A673 (cell line): ENCODE measurements around the gene MYO15B. TPM values are rescaled to one million over a fixed set of nuclear protein-coding genes. Genes with fewer than 3 reads are reported as not detected.

Source experiments
- BruUV-seq: library from RNA; stranded (reverse); fragments of 400-500 nt; replicated peaks from 2 replicates; lab custom pipeline; 2021; lab: Mats Ljungman, UMichigan
- CTCF ChIA-PET: fragments of 300-600 bp; sonication (Branson Sonifier 250); formaldehyde crosslinking; loops from one replicate; lab custom pipeline; 2022; ENCODE audit warnings: antibody characterized with exemption; lab: Charles Lee
- POLR2A ChIA-PET: fragments of 300-600 bp; sonication (Branson Sonifier 250); formaldehyde crosslinking; loops from one replicate; lab custom pipeline; 2022; ENCODE audit warnings: antibody characterized with exemption; ENCODE audit not compliant: low non-redundant PET; lab: Charles Lee
- DNase-seq: peaks from one replicate; pipeline ENCODE4 v3.0.0-alpha.2; 2015; ENCODE audit warnings: low spot score
- H3K27ac ChIP-seq: fragments of 200-600 bp; sonication (generic); 2 replicates; pipeline ENCODE4 v1.5.1; 2016; ENCODE audit warnings: mixed run types, low read depth, mild to moderate bottlenecking, mixed read lengths, antibody characterized with exemption, low read length; ENCODE audit not compliant: poor library complexity, severe bottlenecking
- H3K27me3 ChIP-seq: fragments of 200-600 bp; sonication (generic); replicated peaks from 2 replicates; pipeline ENCODE4 v1.6.1; 2017; ENCODE audit warnings: mixed run types, low read depth, mild to moderate bottlenecking, mixed read lengths, antibody characterized with exemption, low read length; ENCODE audit not compliant: insufficient read depth, poor library complexity
- H3K36me3 ChIP-seq: fragments of 200-600 bp; sonication (generic); 2 replicates; pipeline ENCODE4 v1.6.1; 2016; ENCODE audit warnings: mixed run types, mild to moderate bottlenecking, mixed read lengths, antibody characterized with exemption, low read length; ENCODE audit not compliant: insufficient read depth, poor library complexity, severe bottlenecking
- H3K4me1 ChIP-seq: fragments of 200-600 bp; sonication (generic); 2 replicates; pipeline ENCODE4 v1.6.1; 2017; ENCODE audit warnings: mixed run types, mild to moderate bottlenecking, mixed read lengths, antibody characterized with exemption, low read length; ENCODE audit not compliant: insufficient read depth, poor library complexity, severe bottlenecking
- H3K4me3 ChIP-seq: fragments of 200-600 bp; sonication (generic); 2 replicates; pipeline ENCODE4 v1.5.1; 2016; ENCODE audit warnings: low read depth, mixed run types, mild to moderate bottlenecking, mixed read lengths, low read length; ENCODE audit not compliant: poor library complexity, severe bottlenecking
- H3K9me3 ChIP-seq: fragments of 200-600 bp; sonication (generic); 2 replicates; pipeline ENCODE4 v1.6.1; 2016; ENCODE audit warnings: mixed run types, low read depth, mild to moderate bottlenecking, mixed read lengths, antibody characterized with exemption, low read length; ENCODE audit not compliant: poor library complexity, severe bottlenecking
- EZH2 ChIP-seq: fragments of 200-600 bp; sonication (generic); IDR thresholded peaks from 2 replicates; pipeline ENCODE4 v1.6.1; 2017; ENCODE audit warnings: borderline replicate concordance, low read depth, mild to moderate bottlenecking, mixed read lengths, antibody characterized with exemption, low read length; ENCODE audit not compliant: poor library complexity, severe bottlenecking
- intact Hi-C: fragments of 100-400 bp; cut with micrococcal nuclease; formaldehyde crosslinking; loops from one replicate; pipeline ENCODE4 v1.10.0; 2022; ENCODE audit not compliant: unreplicated experiment
- total RNA-seq: library from RNA; stranded (reverse); gene quantifications from 2 replicates; pipeline ENCODE4 v1.2.3, GENCODE V29; 2021
- TF ChIP-seq, protein P1 (sequence below): fragments of 300-800, 200-600 bp; sonication (generic); conservative IDR thresholded peaks from 2 replicates; pipeline ENCODE4 v1.5.1; 2017; ENCODE audit warnings: low read depth, mild to moderate bottlenecking, antibody characterized with exemption, low read length, moderate library complexity, mixed read lengths

Gene MYO15B
- total RNA-seq, 1 experiment from 2014 or later: 9.3 TPM

DNA sequence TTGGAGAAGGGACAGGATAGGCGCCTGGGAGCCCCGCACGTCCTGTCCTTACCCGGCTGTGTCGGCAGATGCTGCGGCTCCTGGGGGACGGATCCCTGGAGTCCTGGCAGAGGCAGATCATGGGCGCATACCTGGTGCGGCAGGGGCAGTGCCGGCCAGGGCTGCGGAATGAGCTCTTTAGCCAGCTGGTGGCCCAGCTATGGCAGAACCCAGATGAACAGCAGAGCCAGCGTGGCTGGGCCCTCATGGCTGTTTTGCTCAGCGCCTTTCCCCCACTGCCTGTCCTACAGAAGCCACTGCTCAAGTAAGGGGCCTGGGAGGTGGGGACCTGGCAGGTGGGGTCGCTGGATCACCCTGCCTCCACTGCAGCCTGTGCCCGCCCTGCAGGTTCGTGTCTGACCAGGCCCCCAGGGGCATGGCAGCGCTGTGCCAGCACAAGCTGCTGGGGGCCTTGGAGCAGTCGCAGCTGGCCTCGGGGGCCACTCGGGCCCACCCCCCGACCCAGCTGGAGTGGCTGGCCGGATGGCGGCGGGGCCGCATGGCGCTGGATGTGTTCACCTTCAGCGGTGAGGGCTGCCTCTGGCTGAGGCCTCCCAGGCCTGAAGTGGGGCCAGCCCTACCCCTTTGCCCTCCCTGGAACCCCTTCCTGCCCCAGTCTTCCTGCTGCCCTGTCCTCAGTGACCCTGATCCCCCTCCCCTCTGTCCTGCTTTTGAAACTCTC lies 25.5 kb downstream of the MYO15B start:
- ChIA-PET CTCF (interaction anchor here (0.6 to 1.6 kb wide), 2 partner anchors 137 to 140 kb away, joined by 3 read pairs; no protein-coding TSS in a partner anchor), POLR2A (interaction anchor here (0.5 kb wide), 1 partner anchor 14 kb away, joined by 5 read pairs; no protein-coding TSS in a partner anchor)
- Histone ChIP-seq H3K9me3 (no peaks in the 10 kb centered on the region), H3K4me1 (no peaks in the 10 kb centered on the region), H3K27me3 (no peaks in the 10 kb centered on the region), H3K4me3 (no peak overlapping the region), H3K36me3 (no peaks in the 10 kb centered on the region), H3K27ac (no peak overlapping the region)
- BruUV-seq: no TSS peak
- no peak for DNase-seq
- intact Hi-C loops: no loop called here
- TF ChIP-seq, protein P1, sequence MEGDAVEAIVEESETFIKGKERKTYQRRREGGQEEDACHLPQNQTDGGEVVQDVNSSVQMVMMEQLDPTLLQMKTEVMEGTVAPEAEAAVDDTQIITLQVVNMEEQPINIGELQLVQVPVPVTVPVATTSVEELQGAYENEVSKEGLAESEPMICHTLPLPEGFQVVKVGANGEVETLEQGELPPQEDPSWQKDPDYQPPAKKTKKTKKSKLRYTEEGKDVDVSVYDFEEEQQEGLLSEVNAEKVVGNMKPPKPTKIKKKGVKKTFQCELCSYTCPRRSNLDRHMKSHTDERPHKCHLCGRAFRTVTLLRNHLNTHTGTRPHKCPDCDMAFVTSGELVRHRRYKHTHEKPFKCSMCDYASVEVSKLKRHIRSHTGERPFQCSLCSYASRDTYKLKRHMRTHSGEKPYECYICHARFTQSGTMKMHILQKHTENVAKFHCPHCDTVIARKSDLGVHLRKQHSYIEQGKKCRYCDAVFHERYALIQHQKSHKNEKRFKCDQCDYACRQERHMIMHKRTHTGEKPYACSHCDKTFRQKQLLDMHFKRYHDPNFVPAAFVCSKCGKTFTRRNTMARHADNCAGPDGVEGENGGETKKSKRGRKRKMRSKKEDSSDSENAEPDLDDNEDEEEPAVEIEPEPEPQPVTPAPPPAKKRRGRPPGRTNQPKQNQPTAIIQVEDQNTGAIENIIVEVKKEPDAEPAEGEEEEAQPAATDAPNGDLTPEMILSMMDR: no peak
- no peak for TF ChIP-seq EZH2

DNA sequence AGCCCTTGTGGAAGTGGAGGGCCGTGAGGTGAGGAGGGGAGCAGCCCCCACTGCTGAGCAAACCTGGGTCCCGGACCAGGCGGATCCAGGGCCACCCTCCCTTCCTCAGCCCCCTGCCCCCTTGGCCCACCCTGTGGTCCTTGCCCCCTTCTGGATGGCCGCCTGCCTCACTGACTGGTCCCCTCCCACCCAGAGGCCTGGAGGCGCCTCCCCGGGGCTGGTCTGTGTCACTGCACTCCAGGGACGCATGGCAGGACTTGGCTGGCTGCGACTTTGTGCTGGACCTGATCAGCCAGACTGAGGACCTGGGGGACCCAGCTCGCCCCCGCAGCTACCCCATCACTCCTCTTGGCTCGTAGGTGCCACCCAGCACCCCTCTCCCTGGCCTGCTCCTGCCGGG lies 26.4 kb downstream of the MYO15B start:
- POLR2A ChIA-PET: no interaction called here
- intact Hi-C loops: no loop called here

DNA sequence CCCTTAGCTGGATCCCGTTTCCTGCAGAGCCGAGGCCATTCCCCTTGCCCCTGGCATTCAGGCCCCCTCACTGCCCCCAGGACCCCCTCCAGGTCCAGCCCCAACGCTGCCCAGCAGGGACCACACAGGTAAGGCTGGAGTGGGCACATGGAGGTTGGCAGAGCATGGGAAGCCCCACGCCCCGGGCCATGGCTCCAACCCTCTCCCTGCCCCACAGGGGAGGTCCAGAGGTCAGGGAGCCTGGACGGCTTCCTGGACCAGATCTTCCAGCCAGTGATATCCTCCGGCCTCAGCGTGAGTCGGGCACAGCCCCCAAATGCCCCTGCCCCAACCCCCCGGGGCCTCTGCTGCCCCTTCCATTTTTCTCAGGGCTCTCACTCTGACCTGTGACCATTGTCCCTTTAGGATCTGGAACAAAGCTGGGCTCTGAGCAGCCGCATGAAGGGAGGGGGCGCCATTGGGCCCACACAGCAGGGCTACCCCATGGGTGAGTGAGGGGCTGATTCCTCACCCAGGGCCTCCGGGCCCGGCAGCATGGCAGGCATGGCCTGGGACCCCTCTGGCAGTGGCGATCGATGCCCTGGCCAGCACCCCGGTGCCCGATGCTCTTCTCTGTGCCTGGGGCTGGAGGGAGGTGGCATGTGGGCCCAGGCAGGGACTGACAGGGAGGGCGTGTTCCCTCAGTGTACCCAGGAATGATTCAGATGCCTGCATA lies 27.1 kb downstream of the MYO15B start:
- TF ChIP-seq EZH2: no peak
- TF ChIP-seq, protein P1: no peak
- no peaks in the 10 kb centered on the region for H3K27me3 ChIP-seq
- H3K4me3 ChIP-seq: no peak overlapping the region
- no peaks in the 10 kb centered on the region for H3K36me3 ChIP-seq
- H3K9me3 ChIP-seq: no peaks in the 10 kb centered on the region
- no peaks in the 10 kb centered on the region for H3K4me1 ChIP-seq
- no peak for DNase-seq
- CTCF ChIA-PET: interaction anchor here (0.8 kb wide), 1 partner anchor 133 kb away, joined by 3 read pairs; no protein-coding TSS in a partner anchor
- no peak overlapping the region for H3K27ac ChIP-seq
- intact Hi-C loops: no loop called here
- BruUV-seq: no TSS peak
- POLR2A ChIA-PET: no interaction called here

More for the DNA sequence above, 26.4 kb downstream of the MYO15B start:
- DNase-seq: no peak
- Histone ChIP-seq H3K4me3 (no peak overlapping the region), H3K36me3 (no peaks in the 10 kb centered on the region), H3K27ac (no peak overlapping the region), H3K9me3 (no peaks in the 10 kb centered on the region), H3K4me1 (no peaks in the 10 kb centered on the region), H3K27me3 (no peaks in the 10 kb centered on the region)
- no TSS peak for BruUV-seq
- CTCF ChIA-PET: interaction anchor here (0.8 kb wide), 1 partner anchor 134 kb away, joined by 3 read pairs; no protein-coding TSS in a partner anchor
- no peak for TF ChIP-seq EZH2
- TF ChIP-seq, protein P1: peak; percentile 33; the same call in 1 of the 2 replicates
